Sigmoid colon (tissue), 7 donors: Measurements from ENCODE around the gene PTPN3. TPM values are rescaled to one million over a fixed set of nuclear protein-coding genes. Genes with fewer than 3 reads are reported as not detected.

Experiments
- DNase-seq: peaks from one replicate; pipeline ENCODE4 v3.0.0-alpha.2; 2019
- H3K27ac ChIP-seq, 4 donors: fragments of 200-600 bp; sonication (generic); one replicate each; pipeline ENCODE4 v1.5.1; 2016 to 2019; ENCODE audit warnings: mild to moderate bottlenecking in 1 of 4
- H3K27me3 ChIP-seq, 3 donors: fragments of 200-600 bp; sonication (generic); one replicate each; pipeline ENCODE4 v1.5.1; 2019; ENCODE audit warnings: mild to moderate bottlenecking in 1 of 3
- H3K36me3 ChIP-seq, 4 donors: fragments of 200-600 bp; sonication (generic); one replicate each; pipeline ENCODE4 v1.5.1; 2016 to 2019
- H3K4me1 ChIP-seq, 4 donors: fragments of 200-600 bp; sonication (generic); one replicate each; pipeline ENCODE4 v1.5.1; 2017 to 2019
- H3K4me3 ChIP-seq, 4 donors: fragments of 200-600 bp; sonication (generic); one replicate each; pipeline ENCODE4 v1.5.1; 2017 to 2019; ENCODE audit warnings: mild to moderate bottlenecking in 2 of 4, moderate library complexity in 1 of 4
- H3K9me3 ChIP-seq, 4 donors: fragments of 200-600 bp in 3 of 4; sonication (generic) in 3 of 4; one replicate each; pipeline versions ENCODE4 v1.5.1 to v1.6.1; 2013 to 2019
- CTCF ChIP-seq, 4 experiments: fragments of 450-650 bp in 3 of 4; fragments of 200-600 bp in 1 of 4; IDR thresholded peaks; one replicate each; pipeline ENCODE4 v1.5.1; 2016 to 2019; ENCODE audit warnings: antibody characterized with exemption in 4 of 4, mild to moderate bottlenecking in 3 of 4, moderate library complexity in 2 of 4
- EP300 ChIP-seq, 4 donors: sonication (generic); formaldehyde crosslinking; IDR thresholded peaks; one replicate each; pipeline ENCODE4 v1.6.1; 2017; ENCODE audit warnings: antibody characterized with exemption in 4 of 4
- POLR2A ChIP-seq, 2 donors: fragments of 450-650 bp; IDR thresholded peaks; one replicate each; pipeline ENCODE4 v1.6.1; 2016; ENCODE audit warnings: antibody characterized with exemption in 2 of 2, mild to moderate bottlenecking in 2 of 2, moderate library complexity in 2 of 2
- POLR2AphosphoS5 ChIP-seq, 4 donors: sonication (generic); formaldehyde crosslinking; IDR thresholded peaks; one replicate each; pipeline ENCODE4 v1.6.1; 2017; ENCODE audit warnings: antibody characterized with exemption in 4 of 4
- WGBS, 2 donors: extraction: QIAGEN DNeasy Blood & Tissue Kit; methylation state at CpG; one replicate each; pipeline ENCODE4 v1.1.7; 2013; 5-methylcytosine and 5-hydroxymethylcytosine counted together
- intact Hi-C: fragments of 100-400 bp; cut with DNase I; formaldehyde crosslinking; loops from one replicate; pipeline ENCODE4 v1.15.1; 2023
- polyA plus RNA-seq, 3 donors: library from polyadenylated mRNA; stranded (reverse); fragments of 200-250 nt; gene quantifications; one replicate each; pipeline ENCODE4 v1.2.3, GENCODE V29; 2013
- total RNA-seq, 4 donors: library from RNA; depleted of rRNA; stranded (reverse); fragments of >200 nt; gene quantifications; one replicate each; pipeline ENCODE4 v1.1.0, GENCODE V29; 2016
- donor health status: healthy with polysubstance abuse.
- donor health status: Bipolar disorder and iron deficiency.
- donor health status: healthy.

Gene PTPN3
- total and polyA plus RNA-seq, 7 donors, result 1.3 to 25.0 (median 2.5) TPM

GRCh38 chr9:109444771-109445320 is 53.3 kb downstream of the PTPN3 start:
- intact Hi-C loops, result no loop called here

GRCh38 chr9:109442716-109443115 is 55.4 kb downstream of the PTPN3 start:
- intact Hi-C loops, result no loop called here
- 46 to 75% methylated on average over 2 of the region's 2 CpGs for WGBS, 2 donors
- no peaks in the 10 kb centered on the region for H3K4me1 ChIP-seq
- TF ChIP-seq POLR2A (IDR thresholded peaks at IDR 0.05) (no peak), CTCF (IDR thresholded peaks at IDR 0.05) (no peak), POLR2AphosphoS5 (IDR thresholded peaks at IDR 0.05) (no peak), EP300 (IDR thresholded peaks at IDR 0.05) (no peak)
- H3K27me3 ChIP-seq, result no peaks in the 10 kb centered on the region
- H3K9me3 ChIP-seq, result no peaks in the 10 kb centered on the region
- no peak for DNase-seq
- no peak overlapping the region for H3K27ac ChIP-seq
- H3K4me3 ChIP-seq, result no peak overlapping the region
- H3K36me3 ChIP-seq, result no peaks in the 10 kb centered on the region

More at GRCh38 chr9:109444771-109445320, 53.3 kb downstream of the PTPN3 start:
- H3K4me3 ChIP-seq, result no peak overlapping the region
- TF ChIP-seq EP300 (IDR thresholded peaks at IDR 0.05) (no peak), CTCF (IDR thresholded peaks at IDR 0.05) (no peak), POLR2AphosphoS5 (IDR thresholded peaks at IDR 0.05) (no peak)
- no peaks in the 10 kb centered on the region for H3K27me3 ChIP-seq
- DNase-seq, result no peak
- no peaks in the 10 kb centered on the region for H3K36me3 ChIP-seq
- 85 to 91% methylated on average over 3 of the region's 3 CpGs for WGBS, 2 donors
- H3K4me1 ChIP-seq, result no peaks in the 10 kb centered on the region
- H3K27ac ChIP-seq, result no peak overlapping the region
- H3K9me3 ChIP-seq, result no peaks in the 10 kb centered on the region

- Histone ChIP-seq H3K27ac (no peak overlapping the region), H3K36me3 (no peaks in the 10 kb centered on the region), H3K27me3 (no peaks in the 10 kb centered on the region), H3K4me1 (no peaks in the 10 kb centered on the region), H3K4me3 (no peak overlapping the region), H3K9me3 (no peaks in the 10 kb centered on the region)
- intact Hi-C loops, result no loop called here
- TF ChIP-seq POLR2A (IDR thresholded peaks at IDR 0.05) (no peak), EP300 (IDR thresholded peaks at IDR 0.05) (no peak), CTCF (IDR thresholded peaks at IDR 0.05) (no peak), POLR2AphosphoS5 (IDR thresholded peaks at IDR 0.05) (no peak)
- 15 to 35% methylated on average over 3 of the region's 3 CpGs for WGBS, 2 donors
- no peak for DNase-seq
Measured at GRCh38 chr9:109441296-109441695, 56.8 kb downstream of the PTPN3 start.

GRCh38 chr9:109440797-109441287 is 57.3 kb downstream of the PTPN3 start:
- 5 to 7% methylated on average over 4 of the region's 4 CpGs for WGBS, 2 donors
- DNase-seq, result no peak
- H3K27me3 ChIP-seq, result no peaks in the 10 kb centered on the region

More at GRCh38 chr9:109440797-109441287, 57.3 kb downstream of the PTPN3 start:
- no peaks in the 10 kb centered on the region for H3K4me1 ChIP-seq
- TF ChIP-seq EP300 (IDR thresholded peaks at IDR 0.05) (no peak), POLR2A (IDR thresholded peaks at IDR 0.05) (no peak), CTCF (IDR thresholded peaks at IDR 0.05) (peak in 3 of 4 experiments; percentile 35 to 63 (median 46))
- no peaks in the 10 kb centered on the region for H3K9me3 ChIP-seq
- intact Hi-C loops, result no loop called here
- H3K36me3 ChIP-seq, result no peaks in the 10 kb centered on the region
- H3K4me3 ChIP-seq, result no peak overlapping the region
- H3K27ac ChIP-seq, result no peak overlapping the region
